GM21717 (cell line): Measurements from ENCODE around the gene RPL35.

ENCODE experiments used
- ATAC-seq: cut with Tn5 transposase; IDR thresholded peaks from one replicate; pipeline ENCODE4 v1.9.1; 2021; ENCODE audit warnings: mild to moderate bottlenecking, moderate library complexity; ENCODE audit not compliant: unreplicated experiment

RPL35 gene

DNA sequence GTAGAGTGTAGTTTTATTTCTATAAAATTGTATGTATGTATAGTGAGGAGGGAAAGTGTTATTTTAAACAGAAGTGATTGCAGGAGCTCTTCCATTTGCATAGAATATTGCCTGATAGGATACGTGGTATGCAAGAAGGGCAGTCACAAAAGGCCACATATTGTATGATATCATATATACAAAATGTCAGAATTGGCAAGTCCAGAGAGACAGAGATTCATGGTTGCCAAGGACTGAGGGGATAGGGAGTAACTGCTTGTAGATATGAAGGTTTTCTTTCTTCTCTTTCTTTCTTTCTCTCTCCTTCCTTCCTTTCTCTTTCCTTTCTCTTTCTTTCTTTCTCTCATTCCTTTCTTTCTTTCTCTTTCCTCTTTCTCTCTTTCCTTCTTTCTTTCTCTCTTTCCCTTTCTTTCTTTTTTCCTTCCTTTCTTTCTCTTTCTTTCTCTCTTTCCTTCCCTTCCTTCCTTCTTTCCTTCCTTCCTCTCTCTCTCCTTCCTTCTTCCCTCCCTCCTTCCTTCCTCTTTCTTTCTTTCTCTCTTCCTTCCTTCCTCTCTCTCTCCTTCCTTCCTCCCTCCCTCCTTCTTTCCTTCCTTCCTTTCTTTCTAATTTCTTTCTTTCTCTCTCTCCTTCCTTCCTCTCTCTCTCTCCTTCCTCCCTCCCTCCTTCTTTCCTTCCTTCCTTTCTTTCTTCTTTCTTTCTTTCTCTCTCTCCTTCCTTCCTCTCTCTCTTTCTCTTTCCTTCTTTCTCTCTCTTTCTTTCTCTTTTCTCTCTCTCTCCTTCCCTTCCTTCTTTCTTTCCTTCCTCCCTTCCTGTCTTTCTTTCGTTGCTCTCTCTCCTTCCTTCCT is 33.0 kb downstream of the RPL35 start:
- ATAC-seq = no peak

DNA sequence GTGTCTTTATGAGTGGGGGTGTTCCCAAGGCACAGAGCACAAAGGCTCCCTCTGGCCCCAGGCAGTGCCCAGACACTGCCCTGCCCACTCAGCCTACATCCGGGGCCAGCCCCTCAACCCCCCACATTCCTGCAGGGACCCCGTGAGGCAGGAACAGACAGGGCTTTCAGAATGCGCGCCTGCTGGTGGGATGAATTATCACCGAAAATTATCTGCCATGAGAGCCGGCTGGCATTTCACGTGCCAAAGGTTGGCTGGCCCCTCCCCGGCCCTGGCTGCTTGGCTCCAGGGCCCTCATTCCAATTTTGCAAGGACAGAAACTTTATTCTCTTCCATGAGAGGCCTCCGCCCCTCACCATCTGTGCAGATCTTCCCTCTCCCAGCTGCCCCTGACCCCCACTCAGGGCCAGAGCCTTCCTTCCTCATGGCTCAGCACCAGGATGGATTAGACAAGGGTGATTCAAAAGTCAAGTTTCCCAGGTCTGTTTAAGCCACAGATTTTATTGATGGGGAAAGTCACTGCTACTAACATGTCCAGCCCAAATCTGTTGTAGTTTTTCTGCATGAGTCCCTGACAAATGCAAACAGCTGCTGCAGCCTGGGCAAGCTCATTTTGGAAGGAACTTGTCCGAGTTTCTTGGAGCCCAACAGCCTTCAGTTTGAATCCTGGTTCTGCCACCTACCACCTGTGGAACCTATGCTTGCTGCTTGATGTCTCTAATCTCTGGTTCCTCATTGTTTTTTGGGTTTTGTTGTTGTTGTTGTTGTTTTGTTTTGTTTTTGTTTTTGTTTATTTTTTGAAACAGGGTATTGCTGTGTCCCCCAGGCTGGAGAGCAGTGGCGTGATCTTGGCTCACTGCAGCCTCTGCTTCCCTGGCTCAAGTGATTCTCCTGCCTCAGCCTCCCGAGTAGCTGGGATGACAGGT is 40.8 kb downstream of the RPL35 start:
- no peak for ATAC-seq

DNA sequence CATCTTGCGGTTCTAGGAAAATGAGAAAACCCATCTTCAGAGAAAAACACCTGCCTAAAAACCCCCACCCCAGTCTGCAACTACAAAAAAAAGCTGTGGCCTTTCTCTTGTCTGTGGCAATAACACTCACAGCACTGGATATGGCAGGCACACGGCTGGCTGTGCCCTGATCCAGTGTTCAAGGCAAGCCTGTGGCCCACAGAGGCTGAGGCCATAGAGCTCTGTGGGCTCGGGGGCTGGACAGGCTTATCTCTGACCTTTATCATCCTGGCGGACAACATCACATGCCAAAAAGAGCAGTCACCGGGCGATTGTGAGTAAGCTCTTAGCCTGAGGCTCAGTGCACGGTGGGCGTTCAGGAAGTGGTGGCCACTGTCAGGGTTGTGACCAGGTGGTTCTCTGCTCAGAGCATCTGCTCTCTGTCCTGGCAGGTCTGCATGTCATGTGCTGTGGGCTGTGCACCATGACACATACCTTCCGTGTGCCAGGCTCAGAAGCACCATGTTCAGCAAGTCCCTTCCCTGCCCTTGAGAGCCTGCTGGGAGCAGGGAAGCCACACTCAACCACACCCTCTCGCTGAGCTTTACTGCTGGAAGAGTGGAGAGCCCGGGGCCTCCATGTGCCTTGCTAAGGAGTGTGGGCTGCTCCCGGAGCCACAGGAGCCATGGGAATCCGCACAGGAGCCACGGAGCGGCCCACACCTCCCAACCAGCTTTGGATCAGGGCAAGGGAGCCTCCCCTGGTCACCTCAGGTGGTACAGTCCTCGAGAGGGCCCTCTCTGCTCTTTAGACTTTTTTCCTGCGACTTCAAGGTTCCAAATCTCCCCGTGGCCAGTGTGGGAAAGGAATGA is 43.1 kb downstream of the RPL35 start:
- no peak for ATAC-seq

DNA sequence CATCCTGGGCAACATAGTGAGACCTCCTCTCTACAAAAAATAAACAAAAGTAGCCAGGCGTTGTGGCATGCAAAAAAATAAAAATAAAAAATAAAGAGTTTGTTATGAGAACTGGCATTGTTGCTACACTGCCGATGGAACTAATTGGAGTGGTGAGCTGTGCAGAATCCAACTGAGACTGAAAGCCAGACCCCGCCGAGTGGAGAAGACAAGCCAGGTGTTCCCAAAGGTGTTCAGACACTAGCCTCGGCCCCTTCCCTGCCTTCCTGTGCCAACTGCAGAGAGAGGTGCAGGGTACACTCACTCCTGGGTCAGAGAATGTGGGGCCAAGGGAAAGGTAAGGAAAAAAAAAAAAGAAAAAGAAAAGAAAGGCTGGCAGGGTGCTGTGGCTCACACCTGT is 46.2 kb downstream of the RPL35 start:
- no peak for ATAC-seq

DNA sequence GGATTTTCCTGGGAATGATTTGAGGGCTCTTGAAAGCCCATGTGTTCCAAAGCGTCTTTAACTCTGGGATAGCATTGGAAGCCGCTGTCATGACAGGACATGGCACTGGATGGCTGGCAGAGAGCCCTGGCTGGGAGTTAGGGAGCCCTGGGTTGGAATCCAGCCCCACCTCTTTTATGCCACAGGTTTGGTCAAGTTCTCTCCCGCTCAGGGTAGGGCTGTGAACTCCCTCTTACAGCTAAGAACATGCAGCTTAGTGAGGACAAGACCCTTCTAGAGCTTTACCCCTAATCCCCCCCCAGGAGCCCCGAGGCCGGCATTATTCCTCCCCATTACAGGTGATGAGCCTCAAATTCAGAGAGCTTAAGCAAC is 47.6 kb downstream of the RPL35 start:
- ATAC-seq = no peak

DNA sequence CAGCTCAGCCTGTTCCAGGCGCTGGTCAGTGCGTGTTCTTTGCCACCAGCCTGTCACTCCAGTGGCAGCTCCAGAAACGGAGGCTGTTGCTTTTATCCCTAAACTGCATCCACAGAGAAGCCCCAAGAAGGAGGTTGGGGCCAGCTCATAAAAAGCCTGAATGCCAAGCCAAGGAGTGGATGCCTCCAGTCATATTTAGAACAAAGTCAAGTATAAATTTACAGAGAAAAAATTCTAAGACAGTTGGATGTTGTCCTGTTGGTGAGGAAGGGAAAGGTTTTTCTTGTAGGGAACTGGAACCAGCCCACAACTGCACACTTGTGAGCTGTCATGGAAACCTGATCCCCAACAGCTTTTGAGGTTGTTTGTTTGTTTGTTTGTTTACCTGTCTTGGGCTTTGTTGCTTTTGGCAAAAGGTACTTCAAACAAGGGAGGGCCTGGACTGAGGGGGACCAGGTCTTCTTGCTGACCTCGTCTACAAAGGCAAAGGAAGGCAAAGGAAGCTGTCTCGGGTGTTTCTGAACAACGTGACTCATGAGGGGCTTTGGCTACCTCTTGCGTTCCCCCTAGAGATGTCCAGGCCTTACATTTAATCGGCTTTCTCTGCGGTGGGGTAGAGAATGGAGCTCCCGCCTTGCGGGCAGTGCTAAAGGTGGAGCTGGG is 48.1 kb downstream of the RPL35 start:
- ATAC-seq = no peak

DNA sequence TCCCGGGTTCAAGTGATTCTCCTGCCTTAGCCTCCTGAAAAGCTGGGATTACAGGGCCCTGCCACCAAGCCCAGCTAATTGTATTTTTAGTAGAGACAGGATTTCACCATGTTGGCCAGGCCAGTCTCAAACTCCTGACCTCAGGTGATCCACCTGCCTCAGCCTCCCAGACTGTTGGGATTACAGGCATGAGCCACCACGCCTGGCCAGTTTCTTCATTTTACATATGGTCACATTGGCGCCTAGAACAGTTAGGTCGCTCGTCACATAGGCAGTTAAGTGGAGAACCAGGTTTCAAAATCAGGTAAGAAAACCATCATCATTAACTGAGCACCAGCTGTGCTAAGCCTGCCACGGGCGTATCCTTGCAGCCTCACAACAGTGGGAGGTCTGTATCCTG is 48.7 kb downstream of the RPL35 start:
- ATAC-seq = no peak

DNA sequence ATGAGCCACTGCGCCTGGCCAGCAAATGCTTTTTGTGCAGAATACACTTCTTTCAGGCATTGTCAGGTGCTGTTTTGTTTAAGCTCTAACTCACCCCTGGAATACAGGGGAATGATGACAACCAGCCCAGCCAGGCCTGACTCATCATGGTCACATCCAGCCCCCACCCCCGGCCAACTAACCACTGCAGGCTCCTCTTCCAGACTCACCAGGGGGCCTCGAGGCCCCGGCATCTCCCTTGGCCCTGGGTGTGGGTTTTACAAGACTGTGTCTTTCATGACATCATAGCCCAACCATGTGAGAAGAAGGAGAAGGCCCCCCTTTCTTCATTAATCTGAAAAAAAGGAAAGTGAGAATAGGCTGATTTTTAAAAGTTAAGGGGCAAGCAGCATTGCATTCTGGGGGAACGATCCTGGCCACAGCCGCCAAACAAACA is 49.3 kb downstream of the RPL35 start:
- no peak for ATAC-seq

DNA sequence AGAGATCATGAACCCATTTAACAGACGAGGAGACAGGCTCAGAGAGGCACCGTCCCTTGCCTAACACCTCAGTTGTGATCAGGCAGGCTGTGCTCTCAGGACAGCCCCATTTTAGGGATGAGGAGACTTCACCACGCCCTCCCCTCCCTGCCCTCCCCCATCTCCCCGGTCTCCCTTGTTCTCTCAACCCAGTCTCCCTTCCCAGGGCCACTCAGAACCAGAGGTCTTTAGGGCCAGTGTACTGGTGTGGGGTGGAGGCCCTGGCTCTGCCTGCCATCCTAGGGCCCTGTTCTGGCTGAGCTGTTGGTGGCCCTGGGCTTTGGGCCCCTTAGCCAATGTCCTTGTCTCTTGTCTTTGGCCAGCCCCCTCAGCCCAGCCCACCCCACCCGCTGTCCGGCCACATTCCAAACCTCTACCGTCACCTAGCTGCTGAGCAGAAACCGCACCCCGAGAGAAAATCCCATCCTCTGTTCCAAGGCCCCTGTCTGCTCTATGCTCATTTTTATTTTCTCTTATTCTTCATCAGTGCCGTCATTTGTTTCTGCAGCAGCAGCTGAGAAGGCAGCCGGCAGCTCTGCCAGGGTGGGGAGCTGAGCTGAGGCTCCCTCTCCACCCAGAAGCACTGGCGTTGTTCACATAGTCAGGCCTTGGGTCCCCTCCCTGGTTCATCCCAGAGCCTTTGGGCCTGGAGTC is 50.9 kb downstream of the RPL35 start:
- ATAC-seq = no peak

DNA sequence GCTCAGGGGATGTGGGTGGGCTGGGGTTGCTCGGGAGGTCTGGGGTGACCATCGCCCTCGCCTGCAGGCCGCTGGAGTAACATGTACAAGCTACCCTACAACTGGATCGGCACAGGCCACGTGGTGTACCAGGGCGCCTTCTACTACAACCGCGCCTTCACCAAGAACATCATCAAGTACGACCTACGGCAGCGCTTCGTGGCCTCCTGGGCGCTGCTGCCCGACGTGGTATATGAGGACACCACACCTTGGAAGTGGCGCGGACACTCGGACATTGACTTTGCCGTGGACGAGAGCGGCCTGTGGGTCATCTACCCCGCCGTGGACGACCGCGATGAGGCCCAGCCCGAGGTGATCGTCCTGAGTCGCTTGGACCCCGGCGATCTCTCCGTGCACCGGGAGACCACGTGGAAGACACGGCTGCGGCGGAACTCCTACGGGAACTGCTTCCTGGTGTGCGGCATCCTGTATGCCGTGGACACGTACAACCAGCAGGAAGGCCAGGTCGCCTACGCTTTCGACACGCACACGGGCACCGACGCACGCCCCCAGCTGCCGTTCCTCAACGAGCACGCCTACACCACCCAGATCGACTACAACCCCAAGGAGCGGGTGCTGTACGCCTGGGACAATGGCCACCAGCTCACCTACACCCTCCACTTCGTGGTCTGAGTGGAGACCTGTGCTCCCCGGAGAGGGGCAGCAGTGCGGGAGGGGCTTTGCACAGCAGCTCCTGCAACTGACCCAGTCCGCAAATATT is 51.8 kb downstream of the RPL35 start:
- no peak for ATAC-seq

DNA sequence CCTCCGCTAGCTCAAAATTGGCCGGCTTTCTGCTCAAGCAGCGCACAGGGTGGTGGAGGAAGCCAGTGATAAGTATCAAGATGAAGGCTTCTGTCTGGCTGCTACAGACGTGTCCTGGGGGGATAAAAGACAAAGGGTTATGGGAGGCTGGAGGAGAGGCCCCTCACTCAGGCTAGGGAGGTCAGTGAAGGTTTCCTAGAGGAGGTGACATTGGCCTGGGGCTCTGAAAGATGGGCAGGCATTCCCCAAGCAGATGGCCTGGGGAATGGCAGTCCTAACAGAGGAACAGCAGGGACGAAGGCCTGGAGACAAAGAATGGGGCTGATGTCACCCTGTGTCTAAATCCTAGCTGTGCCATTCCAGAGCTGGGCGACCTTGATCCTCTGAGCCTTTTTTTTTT is 52.5 kb downstream of the RPL35 start:
- no peak for ATAC-seq

DNA sequence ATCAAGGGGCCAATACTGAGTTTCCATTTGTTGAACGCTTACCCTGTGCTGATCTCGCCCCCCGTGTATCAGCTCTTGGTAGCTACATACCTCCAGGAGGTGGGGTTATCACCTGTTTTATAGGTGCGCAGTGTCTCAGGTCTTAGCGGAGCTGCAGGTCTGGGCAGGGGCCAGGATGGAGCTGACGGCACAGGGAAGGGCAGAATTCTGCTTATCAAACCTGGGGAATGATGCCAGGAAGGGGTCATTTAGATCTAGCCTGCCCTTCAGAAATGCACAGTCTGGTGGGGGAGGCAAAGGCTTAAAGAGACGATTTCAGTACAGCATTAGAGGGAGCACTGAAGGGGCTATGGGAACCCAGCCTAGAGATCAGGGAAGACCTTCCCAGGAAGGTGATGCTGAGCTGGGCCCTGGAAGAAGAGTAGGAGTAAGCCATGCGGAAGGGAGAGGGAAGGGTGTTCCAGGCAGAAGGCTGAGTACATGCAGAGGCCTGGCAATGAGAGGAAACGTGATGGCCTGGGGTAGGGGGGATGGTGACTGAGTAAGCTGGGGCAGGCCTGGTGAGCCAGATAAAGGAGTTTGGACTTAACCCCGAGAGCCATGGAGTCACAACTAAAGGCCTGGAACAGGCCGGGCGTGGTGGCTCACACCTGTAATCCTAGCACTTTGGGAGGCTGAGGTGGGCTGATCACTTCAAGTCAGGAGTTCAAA is 53.4 kb downstream of the RPL35 start:
- no peak for ATAC-seq
